ENCODE data around the gene FBXO31. TPM values are rescaled to one million over a fixed set of nuclear protein-coding genes. Genes with fewer than 3 reads are reported as not detected.

The FBXO31 gene
- total RNA-seq, 1 donor from 2014 or later, result 28.9 TPM

- TF ChIP-seq, protein P1, sequence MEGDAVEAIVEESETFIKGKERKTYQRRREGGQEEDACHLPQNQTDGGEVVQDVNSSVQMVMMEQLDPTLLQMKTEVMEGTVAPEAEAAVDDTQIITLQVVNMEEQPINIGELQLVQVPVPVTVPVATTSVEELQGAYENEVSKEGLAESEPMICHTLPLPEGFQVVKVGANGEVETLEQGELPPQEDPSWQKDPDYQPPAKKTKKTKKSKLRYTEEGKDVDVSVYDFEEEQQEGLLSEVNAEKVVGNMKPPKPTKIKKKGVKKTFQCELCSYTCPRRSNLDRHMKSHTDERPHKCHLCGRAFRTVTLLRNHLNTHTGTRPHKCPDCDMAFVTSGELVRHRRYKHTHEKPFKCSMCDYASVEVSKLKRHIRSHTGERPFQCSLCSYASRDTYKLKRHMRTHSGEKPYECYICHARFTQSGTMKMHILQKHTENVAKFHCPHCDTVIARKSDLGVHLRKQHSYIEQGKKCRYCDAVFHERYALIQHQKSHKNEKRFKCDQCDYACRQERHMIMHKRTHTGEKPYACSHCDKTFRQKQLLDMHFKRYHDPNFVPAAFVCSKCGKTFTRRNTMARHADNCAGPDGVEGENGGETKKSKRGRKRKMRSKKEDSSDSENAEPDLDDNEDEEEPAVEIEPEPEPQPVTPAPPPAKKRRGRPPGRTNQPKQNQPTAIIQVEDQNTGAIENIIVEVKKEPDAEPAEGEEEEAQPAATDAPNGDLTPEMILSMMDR (IDR thresholded peaks at IDR 0.05; ENCODE audit: insufficient read depth, low read length, poor library complexity, severe bottlenecking), result no peak
- H3K27me3 ChIP-seq (ENCODE audit: control insufficient read depth, insufficient read depth, low read length), result no peaks in the 10 kb centered on the region
- peaks cover 2% of the 10 kb centered on the region for H3K36me3 ChIP-seq (ENCODE audit: control insufficient read depth, insufficient read depth, low read length)
- DNase-seq (ENCODE audit: low read depth), result no peak
- H3K4me3 ChIP-seq (ENCODE audit: low read depth, low read length), result no peak overlapping the region
Observed at GRCh38 chr16:87424266-87424665, 40.7 kb upstream of the FBXO31 start.

DNA sequence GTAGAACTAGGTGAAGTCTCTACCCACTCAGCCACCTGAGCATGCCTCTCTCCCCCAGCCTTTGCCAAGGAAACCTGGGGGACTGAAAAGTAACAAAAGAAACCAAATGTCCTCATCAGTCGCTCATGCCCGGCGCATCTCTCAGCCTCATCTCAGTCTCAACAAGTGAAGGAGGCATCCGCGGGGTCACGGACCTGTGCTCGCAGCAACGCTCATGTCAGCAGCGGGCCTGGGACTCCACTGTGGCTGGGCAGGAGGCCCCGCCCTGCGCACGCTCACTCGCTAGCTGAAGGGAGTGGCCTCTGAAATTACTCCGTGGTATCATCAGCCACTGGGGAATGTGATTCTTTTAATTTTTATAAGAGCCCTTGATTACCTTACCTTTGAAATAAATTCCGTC lies 39.9 kb upstream of the FBXO31 start:
- TF ChIP-seq, protein P1 (IDR thresholded peaks at IDR 0.05; ENCODE audit: insufficient read depth, low read length, poor library complexity, severe bottlenecking), result no peak
- Histone ChIP-seq H3K36me3 (ENCODE audit: control insufficient read depth, insufficient read depth, low read length) (peaks cover 2% of the 10 kb centered on the region), H3K4me3 (ENCODE audit: low read depth, low read length) (no peak overlapping the region), H3K27me3 (ENCODE audit: control insufficient read depth, insufficient read depth, low read length) (no peaks in the 10 kb centered on the region)
- DNase-seq (ENCODE audit: low read depth), result no peak

- peaks cover 2% of the 10 kb centered on the region for H3K36me3 ChIP-seq (ENCODE audit: control insufficient read depth, insufficient read depth, low read length)
- TF ChIP-seq, protein P1 (IDR thresholded peaks at IDR 0.05; ENCODE audit: insufficient read depth, low read length, poor library complexity, severe bottlenecking), result no peak
Observed at GRCh38 chr16:87422106-87422505, 38.5 kb upstream of the FBXO31 start.

DNA sequence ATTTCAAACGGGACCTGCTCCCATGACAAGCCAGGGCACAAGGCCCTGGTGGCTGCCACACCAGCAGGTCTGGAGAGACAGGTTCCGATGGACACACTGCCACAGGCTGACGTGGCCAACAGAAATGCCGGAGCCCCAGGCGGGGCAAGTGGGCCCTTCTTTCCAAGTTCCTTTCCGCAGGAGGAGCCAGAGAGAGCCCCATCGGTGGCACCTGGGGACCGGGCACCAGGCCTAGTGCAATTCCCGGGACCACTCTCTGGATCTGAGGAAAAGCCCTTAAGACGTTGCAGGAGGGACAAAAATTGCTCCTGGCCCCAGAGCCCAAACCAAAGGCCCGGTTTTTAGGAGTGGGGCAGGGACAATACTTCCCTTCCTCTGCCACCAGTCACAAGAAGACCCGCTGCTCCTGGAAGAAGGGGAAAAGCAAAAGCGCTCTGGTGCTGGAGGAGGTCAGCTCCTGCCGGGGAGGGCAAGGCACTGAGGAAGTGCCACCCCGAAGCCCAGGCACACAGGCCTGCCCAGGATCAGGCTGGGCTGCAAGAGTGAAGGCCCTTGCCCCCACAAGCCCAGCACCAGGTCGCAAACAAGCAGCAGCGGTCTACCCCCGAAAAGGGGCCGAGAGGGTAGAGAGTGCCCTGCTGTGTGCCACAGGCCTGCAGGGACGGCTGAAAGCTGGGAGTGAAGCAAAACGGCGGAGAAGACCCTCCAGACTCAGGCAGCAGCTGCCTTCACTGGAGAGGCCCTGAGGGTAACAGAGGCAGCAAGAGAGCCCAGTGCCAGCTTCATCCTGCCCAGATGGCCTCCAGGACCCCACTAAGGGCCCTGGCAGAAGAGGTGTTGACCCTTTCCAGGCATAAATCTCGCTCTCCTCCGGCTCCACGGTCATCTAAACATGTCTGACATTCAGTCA lies 37.7 kb upstream of the FBXO31 start:
- no peak for DNase-seq (ENCODE audit: low read depth)
- TF ChIP-seq, protein P1 (IDR thresholded peaks at IDR 0.05; ENCODE audit: insufficient read depth, low read length, poor library complexity, severe bottlenecking), result no peak
- H3K36me3 ChIP-seq (ENCODE audit: control insufficient read depth, insufficient read depth, low read length), result peaks cover 2% of the 10 kb centered on the region
- H3K27me3 ChIP-seq (ENCODE audit: control insufficient read depth, insufficient read depth, low read length), result no peaks in the 10 kb centered on the region
- no peak overlapping the region for H3K4me3 ChIP-seq (ENCODE audit: low read depth, low read length)

More at GRCh38 chr16:87422106-87422505, 38.5 kb upstream of the FBXO31 start:
- H3K27me3 ChIP-seq (ENCODE audit: control insufficient read depth, insufficient read depth, low read length), result no peaks in the 10 kb centered on the region
- H3K4me3 ChIP-seq (ENCODE audit: low read depth, low read length), result no peak overlapping the region
- no peak for DNase-seq (ENCODE audit: low read depth)

DNA sequence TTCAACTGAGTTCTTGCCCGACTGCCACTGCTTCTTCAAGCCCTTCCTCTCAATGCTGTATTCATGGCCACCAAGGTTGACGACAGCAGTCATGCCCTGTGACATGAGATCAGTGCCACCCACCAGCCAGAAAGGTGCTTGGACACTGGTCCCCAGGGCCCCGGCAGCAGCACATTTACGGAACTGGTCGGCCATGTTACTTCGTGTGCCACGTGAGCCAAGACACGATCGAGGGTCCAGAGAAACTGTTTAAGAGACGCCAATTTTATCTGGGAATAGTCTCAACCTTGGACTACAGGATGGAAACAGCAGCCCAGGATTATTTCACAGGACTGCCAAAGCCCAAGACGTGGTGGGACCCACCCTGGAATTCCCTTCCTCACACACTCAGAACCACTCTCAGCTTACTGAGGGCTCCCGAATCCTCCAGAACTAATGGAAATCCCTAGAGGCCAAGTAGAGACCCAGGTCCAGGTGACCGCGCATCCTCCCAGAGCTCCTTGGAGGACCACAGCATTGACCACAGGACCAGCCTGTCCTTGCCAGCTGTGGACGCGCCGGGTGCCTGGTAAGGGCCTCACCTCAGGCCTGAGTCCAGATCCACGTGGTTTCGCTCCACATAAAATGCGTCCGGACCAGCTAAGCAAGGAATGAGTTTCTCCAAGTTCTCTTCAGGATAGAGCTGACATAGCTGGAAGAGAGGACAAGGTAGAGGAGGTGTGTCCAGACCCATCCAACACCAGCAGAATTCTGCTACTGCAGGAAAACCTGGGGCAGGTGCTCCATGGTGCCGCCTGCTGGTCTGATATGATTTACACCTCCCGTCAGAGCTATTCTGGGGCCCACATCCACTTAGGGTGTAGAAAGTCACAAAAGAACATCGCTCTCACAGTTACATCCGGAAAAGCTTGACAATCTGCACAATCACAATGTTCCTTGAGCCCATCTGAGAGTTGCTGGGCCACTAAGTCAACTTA lies 36.7 kb upstream of the FBXO31 start:
- H3K27me3 ChIP-seq (ENCODE audit: control insufficient read depth, insufficient read depth, low read length), result no peaks in the 10 kb centered on the region
- DNase-seq (ENCODE audit: low read depth), result no peak
- TF ChIP-seq, protein P1 (IDR thresholded peaks at IDR 0.05; ENCODE audit: insufficient read depth, low read length, poor library complexity, severe bottlenecking), result peak; percentile 14
- no peak overlapping the region for H3K4me3 ChIP-seq (ENCODE audit: low read depth, low read length)
- H3K36me3 ChIP-seq (ENCODE audit: control insufficient read depth, insufficient read depth, low read length), result peaks cover 2% of the 10 kb centered on the region
